Skeletal muscle tissue (tissue), 4 donors: ENCODE measurements around the gene HEXIM2. TPM values are rescaled to one million over a fixed set of nuclear protein-coding genes. Genes with fewer than 3 reads are reported as not detected.
A peak's percentile ranks its signal among the peaks of the same experiment; 100 is the strongest.

Experiments used
- H3K27ac ChIP-seq: one replicate; pipeline ENCODE4 v1.7.0; 2013; ENCODE audit warnings: mild to moderate bottlenecking, low read depth, low read length, inconsistent platforms
- H3K27me3 ChIP-seq, 3 donors: one replicate each; pipeline ENCODE4 v1.7.0; 2013; ENCODE audit warnings: low read length in 3 of 3; ENCODE audit not compliant: control insufficient read depth in 3 of 3, insufficient read depth in 3 of 3
- H3K36me3 ChIP-seq, 3 donors: one replicate each; pipeline ENCODE4 v1.7.0; 2013; ENCODE audit warnings: low read length in 3 of 3; ENCODE audit not compliant: control insufficient read depth in 3 of 3, insufficient read depth in 3 of 3
- H3K4me1 ChIP-seq, 3 donors: one replicate each; pipeline ENCODE4 v1.7.0; 2013; ENCODE audit warnings: low read length in 3 of 3, mild to moderate bottlenecking in 3 of 3; ENCODE audit not compliant: control insufficient read depth in 3 of 3, insufficient read depth in 3 of 3
- H3K4me3 ChIP-seq, 3 donors: one replicate each; pipeline ENCODE4 v1.7.0; 2013; ENCODE audit warnings: low read length in 3 of 3
- H3K9ac ChIP-seq, 3 donors: one replicate each; pipeline ENCODE4 v1.7.0; 2013; ENCODE audit warnings: low read length in 3 of 3, mild to moderate bottlenecking in 3 of 3, moderate library complexity in 2 of 3, low read depth in 1 of 3
- H3K9me3 ChIP-seq, 3 donors: one replicate each; pipeline ENCODE4 v1.7.0; 2013; ENCODE audit warnings: low read length in 3 of 3; ENCODE audit not compliant: control insufficient read depth in 3 of 3
- total RNA-seq: library from RNA; depleted of rRNA; stranded (reverse); fragments of >200 nt; gene quantifications from one replicate; pipeline ENCODE4 v1.2.3, GENCODE V29; 2014
- donor health status: Osteomylitis.

HEXIM2 gene
- total RNA-seq, 1 donor from 2014 or later = 10.4 TPM

GRCh38 chr17:45127207-45127547 lies 34.5 kb upstream of the HEXIM2 start:
- Histone ChIP-seq H3K9ac (peak overlapping the region; percentile 65 to 96 (median 74)), H3K27ac (peak overlapping the region; percentile 89), H3K27me3 (no peaks in the 10 kb centered on the region), H3K4me3 (peak overlapping the region; percentile 31 to 52 (median 52)), H3K9me3 (no peaks in the 10 kb centered on the region), H3K4me1 (peaks cover 73 to 80% (median 76%) of the 10 kb centered on the region in 3 donors), H3K36me3 (no peaks in the 10 kb centered on the region)

GRCh38 chr17:45127548-45128300 lies 34.0 kb upstream of the HEXIM2 start:
- H3K27ac ChIP-seq = peak overlapping the region; percentile 89
- peak overlapping the region; percentile 65 to 96 (median 74) for H3K9ac ChIP-seq
- H3K4me3 ChIP-seq = peak overlapping the region; percentile 31 to 65 (median 52)

GRCh38 chr17:45128331-45128730 lies 33.3 kb upstream of the HEXIM2 start:
- H3K27me3 ChIP-seq = no peaks in the 10 kb centered on the region
- H3K9ac ChIP-seq = peak overlapping the region; percentile 65 to 96 (median 74)

More at GRCh38 chr17:45127548-45128300, 34.0 kb upstream of the HEXIM2 start:
- Histone ChIP-seq H3K4me1 (peaks cover 70 to 78% (median 74%) of the 10 kb centered on the region in 3 donors), H3K36me3 (no peaks in the 10 kb centered on the region), H3K9me3 (no peaks in the 10 kb centered on the region), H3K27me3 (no peaks in the 10 kb centered on the region)

GRCh38 chr17:45128989-45129388 lies 32.7 kb upstream of the HEXIM2 start:
- Histone ChIP-seq H3K9ac (peak overlapping the region in 2 of 3 donors; percentile 48 to 96), H3K4me1 (peaks cover 67 to 72% (median 71%) of the 10 kb centered on the region in 3 donors), H3K4me3 (peak overlapping the region in 1 of 3 donors; percentile 35), H3K27me3 (no peaks in the 10 kb centered on the region), H3K36me3 (no peaks in the 10 kb centered on the region), H3K27ac (peak overlapping the region; percentile 89), H3K9me3 (no peaks in the 10 kb centered on the region)

More at GRCh38 chr17:45128331-45128730, 33.3 kb upstream of the HEXIM2 start:
- Histone ChIP-seq H3K9me3 (no peaks in the 10 kb centered on the region), H3K4me3 (peak overlapping the region in 2 of 3 donors; percentile 52 to 65), H3K27ac (peak overlapping the region; percentile 89), H3K4me1 (peaks cover 71 to 78% (median 78%) of the 10 kb centered on the region in 3 donors), H3K36me3 (no peaks in the 10 kb centered on the region)

- H3K9me3 ChIP-seq = no peaks in the 10 kb centered on the region
- no peaks in the 10 kb centered on the region for H3K27me3 ChIP-seq
- no peaks in the 10 kb centered on the region for H3K36me3 ChIP-seq
- peaks cover 62 to 67% (median 66%) of the 10 kb centered on the region in 3 donors for H3K4me1 ChIP-seq
- peak overlapping the region; percentile 89 for H3K27ac ChIP-seq
- H3K9ac ChIP-seq = peak overlapping the region; percentile 48 to 96 (median 68)
- H3K4me3 ChIP-seq = peak overlapping the region in 2 of 3 donors; percentile 35 to 91
These were observed 32.2 kb upstream of the HEXIM2 start for GRCh38 chr17:45129426-45129939.

GRCh38 chr17:45129940-45130680 lies 31.6 kb upstream of the HEXIM2 start:
- Histone ChIP-seq H3K27ac (peak overlapping the region; percentile 89), H3K4me3 (peak overlapping the region; percentile 35 to 91 (median 80)), H3K9ac (peak overlapping the region; percentile 68 to 96 (median 71)), H3K27me3 (no peaks in the 10 kb centered on the region), H3K36me3 (no peaks in the 10 kb centered on the region), H3K4me1 (peaks cover 58 to 62% (median 60%) of the 10 kb centered on the region in 3 donors), H3K9me3 (no peaks in the 10 kb centered on the region)

- no peaks in the 10 kb centered on the region for H3K36me3 ChIP-seq
- no peaks in the 10 kb centered on the region for H3K9me3 ChIP-seq
- peak overlapping the region; percentile 86 to 96 (median 89) for H3K9ac ChIP-seq
- H3K4me1 ChIP-seq = peaks cover 61 to 67% (median 66%) of the 10 kb centered on the region in 3 donors
- no peaks in the 10 kb centered on the region for H3K27me3 ChIP-seq
- H3K4me3 ChIP-seq = peak overlapping the region; percentile 80 to 91 (median 90)
- H3K27ac ChIP-seq = peak overlapping the region; percentile 89
These were observed 30.7 kb upstream of the HEXIM2 start for GRCh38 chr17:45130681-45131615.

GRCh38 chr17:45131616-45132319 lies 29.9 kb upstream of the HEXIM2 start:
- peak overlapping the region; percentile 80 to 91 (median 90) for H3K4me3 ChIP-seq
- peaks cover 63 to 73% (median 71%) of the 10 kb centered on the region in 3 donors for H3K4me1 ChIP-seq
- H3K9ac ChIP-seq = peak overlapping the region; percentile 86 to 96 (median 89)
- no peaks in the 10 kb centered on the region for H3K27me3 ChIP-seq
- peak overlapping the region; percentile 57 for H3K27ac ChIP-seq
- no peaks in the 10 kb centered on the region for H3K9me3 ChIP-seq
- H3K36me3 ChIP-seq = no peaks in the 10 kb centered on the region

- peak within 1 kb of the TSS; percentile 84 to 91 (median 90) for H3K4me3 ChIP-seq
- H3K9ac ChIP-seq = peak within 1 kb of the TSS; percentile 88 to 98 (median 96)
- H3K27ac ChIP-seq = peak within 1 kb of the TSS; percentile 97
- no peaks in the 10 kb centered on the region for H3K27me3 ChIP-seq
- H3K9me3 ChIP-seq = no peaks in the 10 kb centered on the region
- H3K36me3 ChIP-seq = no peaks in the 10 kb centered on the region
- peaks cover 59 to 70% (median 69%) of the 10 kb centered on the region in 3 donors for H3K4me1 ChIP-seq
These were observed 29.4 kb upstream of the HEXIM2 start, which contains the start of gene PLCD3 for GRCh38 chr17:45132320-45132571. TSS of gene PLCD3 (minus strand) at chr17:45132515. CDS start at chr17:45132410, 105 bp downstream.
